Measurements from ENCODE around the gene PRKG1. TPM values are rescaled to one million over a fixed set of nuclear protein-coding genes. Genes with fewer than 3 reads are reported as not detected.

Gene PRKG1
- total RNA-seq, 1 experiment from 2014 or later, result 16.5 TPM

DNA sequence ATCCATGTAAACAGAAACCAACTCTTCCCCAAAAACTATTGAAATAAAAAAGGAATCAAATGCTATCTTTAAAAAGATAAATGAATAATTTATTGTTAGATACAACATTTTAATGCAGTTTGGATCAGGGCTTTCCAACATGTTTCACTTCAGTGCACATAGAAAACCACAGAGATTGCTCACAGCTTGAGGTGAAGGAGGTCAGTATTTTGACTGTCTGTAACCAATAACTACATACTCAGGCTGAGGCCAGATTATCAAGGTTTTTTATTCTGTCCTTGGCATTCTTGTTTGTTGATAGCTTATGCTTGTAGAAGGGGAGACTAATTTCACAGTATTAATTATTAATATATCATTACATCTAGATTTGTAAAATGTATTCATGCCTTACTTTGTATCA is 195.5 kb downstream of the PRKG1 start:
- Mint-ChIP-seq H3K4me1 (peaks cover 76% of the 10 kb centered on the region), H3K4me3 (no peak overlapping the region), H3K36me3 (peaks cover 10% of the 10 kb centered on the region), H3K9me3 (peaks cover 6% of the 10 kb centered on the region; the same call in 1 of the 2 replicates), H3K27me3 (ENCODE audit: low read depth) (no peaks in the 10 kb centered on the region), H3K27ac (peak overlapping the region; percentile 92; the same call in 1 of the 2 replicates)
- TF ChIP-seq, protein P1, sequence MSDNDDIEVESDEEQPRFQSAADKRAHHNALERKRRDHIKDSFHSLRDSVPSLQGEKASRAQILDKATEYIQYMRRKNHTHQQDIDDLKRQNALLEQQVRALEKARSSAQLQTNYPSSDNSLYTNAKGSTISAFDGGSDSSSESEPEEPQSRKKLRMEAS (CRISPR knock-in tag; IDR thresholded peaks at IDR 0.05), result no peak
- TF ChIP-seq ZNF317 (CRISPR knock-in tag; IDR thresholded peaks at IDR 0.05; ENCODE audit: borderline replicate concordance, low read depth), result no peak
- no peak for TF ChIP-seq TCF7 (CRISPR knock-in tag; IDR thresholded peaks at IDR 0.05; ENCODE audit: low read depth)
- no peak for TF ChIP-seq IRF2 (CRISPR knock-in tag; IDR thresholded peaks at IDR 0.05; ENCODE audit: borderline replicate concordance, low read depth)
- TF ChIP-seq, protein P2, sequence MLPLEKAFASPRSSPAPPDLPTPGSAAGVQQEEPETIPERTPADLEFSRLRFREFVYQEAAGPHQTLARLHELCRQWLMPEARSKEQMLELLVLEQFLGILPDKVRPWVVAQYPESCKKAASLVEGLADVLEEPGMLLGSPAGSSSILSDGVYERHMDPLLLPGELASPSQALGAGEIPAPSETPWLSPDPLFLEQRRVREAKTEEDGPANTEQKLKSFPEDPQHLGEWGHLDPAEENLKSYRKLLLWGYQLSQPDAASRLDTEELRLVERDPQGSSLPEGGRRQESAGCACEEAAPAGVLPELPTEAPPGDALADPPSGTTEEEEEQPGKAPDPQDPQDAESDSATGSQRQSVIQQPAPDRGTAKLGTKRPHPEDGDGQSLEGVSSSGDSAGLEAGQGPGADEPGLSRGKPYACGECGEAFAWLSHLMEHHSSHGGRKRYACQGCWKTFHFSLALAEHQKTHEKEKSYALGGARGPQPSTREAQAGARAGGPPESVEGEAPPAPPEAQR (CRISPR knock-in tag; IDR thresholded peaks at IDR 0.05), result no peak
- TF ChIP-seq NR2C2 (CRISPR knock-in tag; IDR thresholded peaks at IDR 0.05), result no peak
- TF ChIP-seq NFYB (CRISPR knock-in tag; conservative IDR thresholded peaks at IDR 0.05; ENCODE audit: low read depth), result no peak
- TF ChIP-seq, protein P3, sequence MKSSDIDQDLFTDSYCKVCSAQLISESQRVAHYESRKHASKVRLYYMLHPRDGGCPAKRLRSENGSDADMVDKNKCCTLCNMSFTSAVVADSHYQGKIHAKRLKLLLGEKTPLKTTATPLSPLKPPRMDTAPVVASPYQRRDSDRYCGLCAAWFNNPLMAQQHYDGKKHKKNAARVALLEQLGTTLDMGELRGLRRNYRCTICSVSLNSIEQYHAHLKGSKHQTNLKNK (CRISPR knock-in tag; IDR thresholded peaks at IDR 0.05), result no peak
- TF ChIP-seq, protein P4, sequence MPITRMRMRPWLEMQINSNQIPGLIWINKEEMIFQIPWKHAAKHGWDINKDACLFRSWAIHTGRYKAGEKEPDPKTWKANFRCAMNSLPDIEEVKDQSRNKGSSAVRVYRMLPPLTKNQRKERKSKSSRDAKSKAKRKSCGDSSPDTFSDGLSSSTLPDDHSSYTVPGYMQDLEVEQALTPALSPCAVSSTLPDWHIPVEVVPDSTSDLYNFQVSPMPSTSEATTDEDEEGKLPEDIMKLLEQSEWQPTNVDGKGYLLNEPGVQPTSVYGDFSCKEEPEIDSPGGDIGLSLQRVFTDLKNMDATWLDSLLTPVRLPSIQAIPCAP (CRISPR knock-in tag; IDR thresholded peaks at IDR 0.05), result no peak
- TF ChIP-seq, protein P5, sequence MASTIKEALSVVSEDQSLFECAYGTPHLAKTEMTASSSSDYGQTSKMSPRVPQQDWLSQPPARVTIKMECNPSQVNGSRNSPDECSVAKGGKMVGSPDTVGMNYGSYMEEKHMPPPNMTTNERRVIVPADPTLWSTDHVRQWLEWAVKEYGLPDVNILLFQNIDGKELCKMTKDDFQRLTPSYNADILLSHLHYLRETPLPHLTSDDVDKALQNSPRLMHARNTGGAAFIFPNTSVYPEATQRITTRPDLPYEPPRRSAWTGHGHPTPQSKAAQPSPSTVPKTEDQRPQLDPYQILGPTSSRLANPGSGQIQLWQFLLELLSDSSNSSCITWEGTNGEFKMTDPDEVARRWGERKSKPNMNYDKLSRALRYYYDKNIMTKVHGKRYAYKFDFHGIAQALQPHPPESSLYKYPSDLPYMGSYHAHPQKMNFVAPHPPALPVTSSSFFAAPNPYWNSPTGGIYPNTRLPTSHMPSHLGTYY (CRISPR knock-in tag; IDR thresholded peaks at IDR 0.05), result no peak
- TF ChIP-seq JAZF1 (CRISPR knock-in tag; IDR thresholded peaks at IDR 0.05), result no peak
- TF ChIP-seq NR1H2 (CRISPR knock-in tag; IDR thresholded peaks at IDR 0.05), result no peak
- no peak for TF ChIP-seq RELA (CRISPR knock-in tag; IDR thresholded peaks at IDR 0.05; ENCODE audit: borderline replicate concordance)
- TF ChIP-seq, protein P6, sequence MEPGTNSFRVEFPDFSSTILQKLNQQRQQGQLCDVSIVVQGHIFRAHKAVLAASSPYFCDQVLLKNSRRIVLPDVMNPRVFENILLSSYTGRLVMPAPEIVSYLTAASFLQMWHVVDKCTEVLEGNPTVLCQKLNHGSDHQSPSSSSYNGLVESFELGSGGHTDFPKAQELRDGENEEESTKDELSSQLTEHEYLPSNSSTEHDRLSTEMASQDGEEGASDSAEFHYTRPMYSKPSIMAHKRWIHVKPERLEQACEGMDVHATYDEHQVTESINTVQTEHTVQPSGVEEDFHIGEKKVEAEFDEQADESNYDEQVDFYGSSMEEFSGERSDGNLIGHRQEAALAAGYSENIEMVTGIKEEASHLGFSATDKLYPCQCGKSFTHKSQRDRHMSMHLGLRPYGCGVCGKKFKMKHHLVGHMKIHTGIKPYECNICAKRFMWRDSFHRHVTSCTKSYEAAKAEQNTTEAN (CRISPR knock-in tag; IDR thresholded peaks at IDR 0.05), result no peak
- TF ChIP-seq, protein P7, sequence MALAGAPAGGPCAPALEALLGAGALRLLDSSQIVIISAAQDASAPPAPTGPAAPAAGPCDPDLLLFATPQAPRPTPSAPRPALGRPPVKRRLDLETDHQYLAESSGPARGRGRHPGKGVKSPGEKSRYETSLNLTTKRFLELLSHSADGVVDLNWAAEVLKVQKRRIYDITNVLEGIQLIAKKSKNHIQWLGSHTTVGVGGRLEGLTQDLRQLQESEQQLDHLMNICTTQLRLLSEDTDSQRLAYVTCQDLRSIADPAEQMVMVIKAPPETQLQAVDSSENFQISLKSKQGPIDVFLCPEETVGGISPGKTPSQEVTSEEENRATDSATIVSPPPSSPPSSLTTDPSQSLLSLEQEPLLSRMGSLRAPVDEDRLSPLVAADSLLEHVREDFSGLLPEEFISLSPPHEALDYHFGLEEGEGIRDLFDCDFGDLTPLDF (CRISPR knock-in tag; IDR thresholded peaks at IDR 0.05), result no peak
- TF ChIP-seq, protein P8, sequence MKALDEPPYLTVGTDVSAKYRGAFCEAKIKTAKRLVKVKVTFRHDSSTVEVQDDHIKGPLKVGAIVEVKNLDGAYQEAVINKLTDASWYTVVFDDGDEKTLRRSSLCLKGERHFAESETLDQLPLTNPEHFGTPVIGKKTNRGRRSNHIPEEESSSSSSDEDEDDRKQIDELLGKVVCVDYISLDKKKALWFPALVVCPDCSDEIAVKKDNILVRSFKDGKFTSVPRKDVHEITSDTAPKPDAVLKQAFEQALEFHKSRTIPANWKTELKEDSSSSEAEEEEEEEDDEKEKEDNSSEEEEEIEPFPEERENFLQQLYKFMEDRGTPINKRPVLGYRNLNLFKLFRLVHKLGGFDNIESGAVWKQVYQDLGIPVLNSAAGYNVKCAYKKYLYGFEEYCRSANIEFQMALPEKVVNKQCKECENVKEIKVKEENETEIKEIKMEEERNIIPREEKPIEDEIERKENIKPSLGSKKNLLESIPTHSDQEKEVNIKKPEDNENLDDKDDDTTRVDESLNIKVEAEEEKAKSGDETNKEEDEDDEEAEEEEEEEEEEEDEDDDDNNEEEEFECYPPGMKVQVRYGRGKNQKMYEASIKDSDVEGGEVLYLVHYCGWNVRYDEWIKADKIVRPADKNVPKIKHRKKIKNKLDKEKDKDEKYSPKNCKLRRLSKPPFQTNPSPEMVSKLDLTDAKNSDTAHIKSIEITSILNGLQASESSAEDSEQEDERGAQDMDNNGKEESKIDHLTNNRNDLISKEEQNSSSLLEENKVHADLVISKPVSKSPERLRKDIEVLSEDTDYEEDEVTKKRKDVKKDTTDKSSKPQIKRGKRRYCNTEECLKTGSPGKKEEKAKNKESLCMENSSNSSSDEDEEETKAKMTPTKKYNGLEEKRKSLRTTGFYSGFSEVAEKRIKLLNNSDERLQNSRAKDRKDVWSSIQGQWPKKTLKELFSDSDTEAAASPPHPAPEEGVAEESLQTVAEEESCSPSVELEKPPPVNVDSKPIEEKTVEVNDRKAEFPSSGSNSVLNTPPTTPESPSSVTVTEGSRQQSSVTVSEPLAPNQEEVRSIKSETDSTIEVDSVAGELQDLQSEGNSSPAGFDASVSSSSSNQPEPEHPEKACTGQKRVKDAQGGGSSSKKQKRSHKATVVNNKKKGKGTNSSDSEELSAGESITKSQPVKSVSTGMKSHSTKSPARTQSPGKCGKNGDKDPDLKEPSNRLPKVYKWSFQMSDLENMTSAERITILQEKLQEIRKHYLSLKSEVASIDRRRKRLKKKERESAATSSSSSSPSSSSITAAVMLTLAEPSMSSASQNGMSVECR (CRISPR knock-in tag; IDR thresholded peaks at IDR 0.05; ENCODE audit: borderline replicate concordance), result no peak
- no peak for TF ChIP-seq ZBTB21 (CRISPR knock-in tag; IDR thresholded peaks at IDR 0.05; ENCODE audit: borderline replicate concordance)
- TF ChIP-seq, protein P9, sequence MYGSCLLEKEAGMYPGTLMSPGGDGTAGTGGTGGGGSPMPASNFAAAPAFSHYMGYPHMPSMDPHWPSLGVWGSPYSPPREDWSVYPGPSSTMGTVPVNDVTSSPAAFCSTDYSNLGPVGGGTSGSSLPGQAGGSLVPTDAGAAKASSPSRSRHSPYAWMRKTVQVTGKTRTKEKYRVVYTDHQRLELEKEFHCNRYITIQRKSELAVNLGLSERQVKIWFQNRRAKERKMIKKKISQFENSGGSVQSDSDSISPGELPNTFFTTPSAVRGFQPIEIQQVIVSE (CRISPR knock-in tag; IDR thresholded peaks at IDR 0.05; ENCODE audit: borderline replicate concordance), result no peak
- TF ChIP-seq, protein P10, sequence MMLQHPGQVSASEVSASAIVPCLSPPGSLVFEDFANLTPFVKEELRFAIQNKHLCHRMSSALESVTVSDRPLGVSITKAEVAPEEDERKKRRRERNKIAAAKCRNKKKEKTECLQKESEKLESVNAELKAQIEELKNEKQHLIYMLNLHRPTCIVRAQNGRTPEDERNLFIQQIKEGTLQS (CRISPR knock-in tag; conservative IDR thresholded peaks at IDR 0.05), result no peak
- TF ChIP-seq, protein P11, sequence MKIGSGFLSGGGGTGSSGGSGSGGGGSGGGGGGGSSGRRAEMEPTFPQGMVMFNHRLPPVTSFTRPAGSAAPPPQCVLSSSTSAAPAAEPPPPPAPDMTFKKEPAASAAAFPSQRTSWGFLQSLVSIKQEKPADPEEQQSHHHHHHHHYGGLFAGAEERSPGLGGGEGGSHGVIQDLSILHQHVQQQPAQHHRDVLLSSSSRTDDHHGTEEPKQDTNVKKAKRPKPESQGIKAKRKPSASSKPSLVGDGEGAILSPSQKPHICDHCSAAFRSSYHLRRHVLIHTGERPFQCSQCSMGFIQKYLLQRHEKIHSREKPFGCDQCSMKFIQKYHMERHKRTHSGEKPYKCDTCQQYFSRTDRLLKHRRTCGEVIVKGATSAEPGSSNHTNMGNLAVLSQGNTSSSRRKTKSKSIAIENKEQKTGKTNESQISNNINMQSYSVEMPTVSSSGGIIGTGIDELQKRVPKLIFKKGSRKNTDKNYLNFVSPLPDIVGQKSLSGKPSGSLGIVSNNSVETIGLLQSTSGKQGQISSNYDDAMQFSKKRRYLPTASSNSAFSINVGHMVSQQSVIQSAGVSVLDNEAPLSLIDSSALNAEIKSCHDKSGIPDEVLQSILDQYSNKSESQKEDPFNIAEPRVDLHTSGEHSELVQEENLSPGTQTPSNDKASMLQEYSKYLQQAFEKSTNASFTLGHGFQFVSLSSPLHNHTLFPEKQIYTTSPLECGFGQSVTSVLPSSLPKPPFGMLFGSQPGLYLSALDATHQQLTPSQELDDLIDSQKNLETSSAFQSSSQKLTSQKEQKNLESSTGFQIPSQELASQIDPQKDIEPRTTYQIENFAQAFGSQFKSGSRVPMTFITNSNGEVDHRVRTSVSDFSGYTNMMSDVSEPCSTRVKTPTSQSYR (CRISPR knock-in tag; IDR thresholded peaks at IDR 0.05), result no peak
- DNase-seq (ENCODE audit: low spot score) (no peak), ATAC-seq (no peak)
- ChIA-PET POLR2A (no interaction called here), CTCF (no interaction called here)

All from WTC11 (cell line).